Parathyroid adenoma (tissue), 2 donors: ENCODE results near the gene HOXD10.
A peak's percentile ranks its signal among the peaks of the same experiment; 100 is the strongest.

Experiments used
- H2AFZ ChIP-seq: fragments of 300-600 bp; sonication (generic); one replicate; pipeline ENCODE4 v1.7.0; 2017; ENCODE audit warnings: antibody characterized with exemption, mild to moderate bottlenecking
- H3K27ac ChIP-seq: fragments of 300-600 bp; sonication (generic); one replicate; pipeline ENCODE4 v1.7.0; 2017
- H3K27me3 ChIP-seq: fragments of 300-600 bp; sonication (generic); one replicate; pipeline ENCODE4 v1.7.0; 2017; ENCODE audit warnings: low read length; ENCODE audit not compliant: control insufficient read depth, insufficient read depth
- H3K36me3 ChIP-seq: fragments of 300-600 bp; sonication (generic); one replicate; pipeline ENCODE4 v1.7.0; 2017; ENCODE audit warnings: low read length; ENCODE audit not compliant: control insufficient read depth, insufficient read depth
- H3K4me1 ChIP-seq: fragments of 300-600 bp; sonication (generic); one replicate; pipeline ENCODE4 v1.7.0; 2017; ENCODE audit warnings: control low read depth
- H3K4me2 ChIP-seq: fragments of 300-600 bp; sonication (generic); one replicate; pipeline ENCODE4 v1.7.0; 2017; ENCODE audit warnings: low read length
- H3K4me3 ChIP-seq: fragments of 300-600 bp; sonication (generic); one replicate; pipeline ENCODE4 v1.7.0; 2017; ENCODE audit warnings: low read depth, low read length
- H3K79me2 ChIP-seq: fragments of 300-600 bp; sonication (generic); one replicate; pipeline ENCODE4 v1.7.0; 2017; ENCODE audit warnings: control low read depth
- H3K9ac ChIP-seq: fragments of 300-600 bp; sonication (generic); one replicate; pipeline ENCODE4 v1.7.0; 2017; ENCODE audit warnings: mild to moderate bottlenecking
- H3K9me3 ChIP-seq: fragments of 300-600 bp; sonication (generic); one replicate; pipeline ENCODE4 v1.7.0; 2017; ENCODE audit warnings: low read length; ENCODE audit not compliant: control insufficient read depth
- CTCF ChIP-seq: fragments of 300-600 bp; sonication (generic); IDR thresholded peaks from one replicate; pipeline ENCODE4 v1.7.0; 2017; ENCODE audit warnings: antibody characterized with exemption, mild to moderate bottlenecking
- donor health status: primary hyperparathyroidism.

Gene HOXD10

DNA sequence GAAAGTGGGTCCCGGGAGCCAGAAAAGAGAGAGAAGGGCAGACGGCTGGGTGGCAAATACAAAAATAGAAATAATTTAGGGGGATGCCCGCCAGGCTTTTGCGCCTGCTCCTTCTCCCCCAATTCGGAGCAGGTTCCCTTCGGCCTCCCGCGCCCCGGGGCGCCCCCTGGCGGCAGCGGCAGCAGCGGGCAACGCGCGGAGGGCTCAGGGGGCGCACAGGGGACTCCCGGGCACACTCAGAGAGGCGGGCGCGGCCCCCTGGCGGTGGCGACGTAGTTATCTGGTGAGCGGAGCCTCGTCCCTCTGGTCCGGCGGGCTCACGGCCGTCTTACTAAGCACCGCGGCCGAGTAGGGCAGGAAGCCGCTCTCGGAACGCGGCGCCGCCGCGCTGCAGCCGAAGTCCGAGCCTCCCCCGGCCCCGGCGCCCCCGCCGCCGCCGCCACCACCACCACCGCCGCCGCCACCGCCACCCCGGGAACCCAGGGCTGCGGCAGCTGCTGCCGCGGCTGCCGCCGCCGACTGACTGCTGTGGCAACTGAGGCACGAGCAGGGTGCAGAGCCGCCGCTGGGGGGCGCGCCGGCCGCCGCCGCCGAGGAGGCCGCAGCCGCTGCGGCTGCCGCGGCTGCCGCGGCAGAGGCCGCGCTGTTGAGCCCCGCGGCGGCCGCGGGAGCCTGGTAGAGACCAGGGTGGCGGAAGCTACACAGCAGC, 36.6 kb upstream of the HOXD10 start:
- TF ChIP-seq CTCF = peak; percentile 12
- no peak overlapping the region for H3K4me2 ChIP-seq
- H3K9ac ChIP-seq = no peak overlapping the region
- no peaks in the 10 kb centered on the region for H3K79me2 ChIP-seq
- no peak overlapping the region for H3K4me3 ChIP-seq
- H3K4me1 ChIP-seq = no peaks in the 10 kb centered on the region
- peaks cover 5% of the 10 kb centered on the region for H3K9me3 ChIP-seq
- H2AFZ ChIP-seq = no peak overlapping the region
- peaks cover 44% of the 10 kb centered on the region for H3K27me3 ChIP-seq
- no peak overlapping the region for H3K27ac ChIP-seq
- no peaks in the 10 kb centered on the region for H3K36me3 ChIP-seq

DNA sequence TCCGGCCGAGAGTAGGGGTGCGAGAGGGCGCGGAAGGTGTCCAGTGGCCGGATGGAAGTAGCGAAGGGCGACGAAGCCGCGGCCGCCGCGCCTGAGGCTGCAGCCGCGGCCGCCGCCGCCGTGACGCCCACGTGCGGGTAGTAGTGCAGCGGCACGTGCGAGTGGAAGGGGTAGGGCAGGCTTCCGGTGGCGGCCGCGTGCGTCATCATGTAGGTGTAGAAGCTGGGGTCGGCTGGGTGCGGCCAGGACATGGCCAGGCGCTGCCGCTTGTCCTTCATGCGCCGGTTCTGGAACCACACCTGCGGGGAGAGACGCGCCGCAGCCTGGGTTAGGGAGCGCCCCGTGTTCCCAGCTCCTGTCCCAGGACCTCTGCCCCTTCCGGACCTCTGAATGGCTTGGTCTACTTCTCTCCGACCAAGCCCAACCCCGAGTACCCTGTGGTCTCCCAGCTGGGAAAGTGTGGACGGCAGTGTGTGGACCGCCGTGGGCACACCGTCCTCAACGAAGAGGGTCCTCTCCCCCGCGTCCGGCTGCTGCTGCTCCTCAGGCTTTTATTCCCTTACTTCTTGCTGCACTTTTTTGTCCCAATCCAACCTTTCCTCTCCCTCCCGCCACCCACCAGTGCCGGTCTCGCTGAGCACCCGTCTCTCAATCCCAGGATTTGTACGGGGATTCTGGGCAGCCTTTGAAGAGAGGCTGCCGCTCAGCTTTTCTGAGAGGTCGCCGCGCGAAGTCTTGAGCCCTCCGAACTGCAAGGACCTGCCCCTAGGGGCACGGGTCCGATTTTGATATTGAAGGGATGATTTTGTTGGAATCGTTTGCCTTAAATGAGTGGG, 35.8 kb upstream of the HOXD10 start:
- no peak overlapping the region for H2AFZ ChIP-seq
- no peak overlapping the region for H3K27ac ChIP-seq
- H3K9me3 ChIP-seq = peaks cover 5% of the 10 kb centered on the region
- H3K9ac ChIP-seq = no peak overlapping the region
- no peaks in the 10 kb centered on the region for H3K79me2 ChIP-seq
- H3K4me1 ChIP-seq = no peaks in the 10 kb centered on the region
- no peaks in the 10 kb centered on the region for H3K36me3 ChIP-seq
- no peak for TF ChIP-seq CTCF
- no peak overlapping the region for H3K4me2 ChIP-seq
- peaks cover 44% of the 10 kb centered on the region for H3K27me3 ChIP-seq
- no peak overlapping the region for H3K4me3 ChIP-seq

DNA sequence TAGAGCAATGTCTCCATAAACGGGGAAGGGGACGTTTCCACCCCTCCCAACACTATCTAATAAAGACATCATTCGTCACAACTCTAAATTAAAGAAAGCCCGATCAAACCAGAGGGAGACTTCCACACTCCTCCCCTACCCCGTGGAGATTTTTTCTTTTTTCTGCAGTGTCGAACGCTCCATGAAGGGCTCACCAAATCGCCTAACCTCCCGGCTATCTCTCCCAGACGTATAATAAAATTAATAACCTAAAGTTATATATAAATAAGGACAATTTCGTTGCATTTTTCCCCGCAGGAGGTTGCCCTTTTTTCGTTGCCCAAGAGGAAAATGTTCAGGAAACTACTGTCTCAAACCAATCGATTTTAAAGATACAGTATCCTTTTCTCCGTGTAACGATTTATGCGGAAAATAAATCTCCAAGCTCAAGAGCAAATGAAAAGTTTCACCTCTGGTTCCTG, 35.2 kb upstream of the HOXD10 start:
- H3K4me2 ChIP-seq = no peak overlapping the region
- peaks cover 44% of the 10 kb centered on the region for H3K27me3 ChIP-seq
- no peaks in the 10 kb centered on the region for H3K36me3 ChIP-seq
- no peak for TF ChIP-seq CTCF
- no peak overlapping the region for H3K9ac ChIP-seq
- H3K79me2 ChIP-seq = no peaks in the 10 kb centered on the region
- H3K27ac ChIP-seq = no peak overlapping the region
- H2AFZ ChIP-seq = no peak overlapping the region
- no peak overlapping the region for H3K4me3 ChIP-seq
- peaks cover 5% of the 10 kb centered on the region for H3K9me3 ChIP-seq
- H3K4me1 ChIP-seq = no peaks in the 10 kb centered on the region

DNA sequence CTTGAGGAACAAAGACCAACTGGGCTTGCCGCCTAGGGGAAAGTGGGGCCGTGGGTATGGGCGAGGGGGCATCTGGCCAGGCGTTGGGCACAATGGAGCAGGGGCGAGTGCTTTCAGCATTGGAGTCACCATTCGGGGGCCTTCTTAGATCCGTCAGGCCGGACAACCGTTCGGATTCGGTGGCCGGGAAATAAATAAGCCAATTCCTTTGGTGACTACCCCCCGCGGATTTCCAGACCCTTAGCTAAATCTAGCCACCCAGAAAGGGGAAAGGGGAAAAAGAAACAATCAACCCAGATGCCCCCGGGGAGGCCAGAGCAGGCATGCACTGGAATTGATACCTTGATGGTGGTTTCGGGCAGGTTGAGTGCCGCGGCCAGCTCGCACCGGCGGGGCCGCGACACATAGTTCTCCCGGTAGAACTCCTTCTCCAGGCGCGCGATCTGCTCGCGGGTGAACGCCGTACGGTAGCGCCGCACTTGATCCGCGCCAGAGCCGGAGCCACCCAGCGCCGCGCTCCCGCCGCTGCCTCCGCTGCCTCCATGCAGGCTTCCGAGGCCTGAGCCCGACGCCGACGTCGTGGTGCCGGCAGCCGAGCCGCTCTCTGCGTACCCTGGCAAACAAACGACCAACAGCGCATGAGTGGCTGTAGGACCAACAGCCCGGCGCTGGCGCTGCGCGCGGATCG, 34.6 kb upstream of the HOXD10 start:
- no peaks in the 10 kb centered on the region for H3K79me2 ChIP-seq
- no peak overlapping the region for H3K4me3 ChIP-seq
- no peak for TF ChIP-seq CTCF
- H3K27me3 ChIP-seq = peaks cover 48% of the 10 kb centered on the region
- no peak overlapping the region for H2AFZ ChIP-seq
- no peaks in the 10 kb centered on the region for H3K36me3 ChIP-seq
- H3K27ac ChIP-seq = no peak overlapping the region
- no peaks in the 10 kb centered on the region for H3K4me1 ChIP-seq
- no peak overlapping the region for H3K9ac ChIP-seq
- H3K4me2 ChIP-seq = no peak overlapping the region
- peaks cover 5% of the 10 kb centered on the region for H3K9me3 ChIP-seq
